Thoracic aorta (tissue), 2 donors: Measurements from ENCODE around the gene LENG9. TPM values are rescaled to one million over a fixed set of nuclear protein-coding genes. Genes with fewer than 3 reads are reported as not detected.

Experiments used
- ATAC-seq: fragments of 150-250 bp; one replicate; pipeline ENCODE4 v1.8.0; 2017; ENCODE audit warnings: low read depth; ENCODE audit not compliant: insufficient number of reproducible peaks, low FRiP score
- DNase-seq: peaks from one replicate; pipeline ENCODE4 v3.0.0-alpha.2; 2020; ENCODE audit warnings: low spot score
- H3K27ac ChIP-seq, 2 donors: fragments of 200-600 bp; sonication (generic); 1 replicate in 1 of 2; 2 replicates in 1 of 2; pipeline ENCODE4 v1.5.1; 2016; ENCODE audit warnings: mild to moderate bottlenecking in 2 of 2, moderate library complexity in 2 of 2
- H3K27me3 ChIP-seq: fragments of 200-600 bp; sonication (generic); replicated peaks from 2 replicates; pipeline ENCODE4 v1.6.0; 2016; ENCODE audit warnings: mild to moderate bottlenecking; ENCODE audit not compliant: insufficient read depth
- H3K36me3 ChIP-seq: fragments of 200-600 bp; sonication (generic); one replicate; pipeline ENCODE4 v1.5.1; 2016
- H3K4me1 ChIP-seq, 2 donors: fragments of 200-600 bp; sonication (generic); 1 replicate in 1 of 2; 2 replicates in 1 of 2; pipeline versions ENCODE4 v1.5.1 to v1.6.0; 2016; ENCODE audit warnings: low read depth in 2 of 2, mild to moderate bottlenecking in 1 of 2; ENCODE audit not compliant: control insufficient read depth in 1 of 2
- H3K4me3 ChIP-seq: fragments of 200-600 bp; sonication (generic); 2 replicates; pipeline ENCODE4 v1.5.1; 2016; ENCODE audit warnings: mild to moderate bottlenecking
- H3K9me3 ChIP-seq: fragments of 200-600 bp; sonication (generic); 2 replicates; pipeline ENCODE4 v1.5.1; 2016
- CTCF ChIP-seq: fragments of 200-600 bp; sonication (generic); IDR thresholded peaks from one replicate; pipeline ENCODE4 v1.5.1; 2019; ENCODE audit warnings: antibody characterized with exemption
- total RNA-seq, 2 donors: library from RNA; depleted of rRNA; stranded (reverse); fragments of >200 nt; gene quantifications; one replicate each; pipeline versions ENCODE4 v1.1.0 to v1.2.3, GENCODE V29; 2016

Gene LENG9
- total RNA-seq, 2 donors from 2014 or later, result 8.5 to 14.4 TPM

GRCh38 chr19:54412877-54413276, 50.7 kb downstream of the LENG9 start:
- DNase-seq (no peak), ATAC-seq (no peak)
- peaks cover 11% of the 10 kb centered on the region for H3K27me3 ChIP-seq
- no peak overlapping the region for H3K27ac ChIP-seq
- no peaks in the 10 kb centered on the region for H3K4me1 ChIP-seq
- no peak overlapping the region for H3K4me3 ChIP-seq
- TF ChIP-seq CTCF, result no peak
- H3K9me3 ChIP-seq, result no peaks in the 10 kb centered on the region
- H3K36me3 ChIP-seq, result no peaks in the 10 kb centered on the region

Other genes starting within 250 kb of the LENG9 start
- 10 to 100 TPM; 21.9 to 71.5 TPM for gene LILRB3, start 240.8 kb downstream of the LENG9 start, total RNA-seq
- gene LILRA6, start 221.0 kb downstream of the LENG9 start, total RNA-seq, result 1 to 10 TPM; 4.6 to 5.2 TPM
- 10 to 100 TPM; 17.6 to 60.4 TPM for gene LILRB5, start 206.5 kb downstream of the LENG9 start, total RNA-seq
- gene LILRB2, start 182.7 kb downstream of the LENG9 start, total RNA-seq, result 10 to 100 TPM; 11.1 to 13.7 TPM
- gene LILRA5, start 150.6 kb downstream of the LENG9 start, total RNA-seq, result 10 to 100 TPM in 1 of 2 donors, 1 to 10 TPM in 1; 9.6 to 12.2 TPM
- not detected for gene LILRA4, start 124.6 kb downstream of the LENG9 start, total RNA-seq
- 10 to 100 TPM; 31.2 to 64.7 TPM for gene LAIR1, start 98.8 kb downstream of the LENG9 start, total RNA-seq
- gene TTYH1, start 48.3 kb downstream of the LENG9 start, total RNA-seq, result not detected
- 100 to 1,000 TPM; 282 to 305 TPM for gene LENG8, start 14.6 kb downstream of the LENG9 start, total RNA-seq
- 10 to 100 TPM; 41.2 to 55.9 TPM for gene CDC42EP5, start 9.5 kb upstream of the LENG9 start, total RNA-seq
- not detected for gene LAIR2, start 39.1 kb upstream of the LENG9 start, total RNA-seq
- gene LILRA2, start 110.0 kb upstream of the LENG9 start, total RNA-seq, result 1 to 10 TPM in 1 of 2 donors, under 1 TPM in 1; 0.68 to 3.1 TPM
- gene LILRA1, start 129.9 kb upstream of the LENG9 start, total RNA-seq, result 1 to 10 TPM; 2.7 to 3.0 TPM
- 10 to 100 TPM in 1 of 2 donors, 1 to 10 TPM in 1; 7.9 to 10.0 TPM for gene LILRB1, start 166.7 kb upstream of the LENG9 start, total RNA-seq
- 10 to 100 TPM in 1 of 2 donors, 1 to 10 TPM in 1; 8.5 to 22.5 TPM for gene LILRB4, start 199.2 kb upstream of the LENG9 start, total RNA-seq